Measurements from ENCODE around the gene NR2F1.

NR2F1 gene

GRCh38 chr5:93591323-93591945 lies 8.4 kb downstream of the NR2F1 start:
- no peak for DNase-seq (ENCODE audit: low read depth)

- no peak for DNase-seq (ENCODE audit: low read depth)
Measured at GRCh38 chr5:93592883-93593282, 9.9 kb downstream of the NR2F1 start.

- no peak for DNase-seq (ENCODE audit: low read depth)
Measured at GRCh38 chr5:93593476-93594131, 10.6 kb downstream of the NR2F1 start.

- no peak for DNase-seq (ENCODE audit: low read depth)
Measured at GRCh38 chr5:93594591-93595419, 11.8 kb downstream of the NR2F1 start.

- DNase-seq (ENCODE audit: low read depth), result no peak
Measured at GRCh38 chr5:93595420-93596147, 12.6 kb downstream of the NR2F1 start.

- DNase-seq (ENCODE audit: low read depth), result no peak
Measured at GRCh38 chr5:93596310-93596675, 13.3 kb downstream of the NR2F1 start.

GRCh38 chr5:93596676-93597490 lies 13.9 kb downstream of the NR2F1 start:
- DNase-seq (ENCODE audit: low read depth), result no peak

- DNase-seq (ENCODE audit: low read depth), result no peak
Measured at GRCh38 chr5:93598091-93599000, 15.3 kb downstream of the NR2F1 start.

- no peak for DNase-seq (ENCODE audit: low read depth)
Measured at GRCh38 chr5:93599001-93599379, 16.0 kb downstream of the NR2F1 start.

GRCh38 chr5:93599399-93600120 lies 16.5 kb downstream of the NR2F1 start:
- DNase-seq (ENCODE audit: low read depth), result no peak

GRCh38 chr5:93600409-93601070 lies 17.5 kb downstream of the NR2F1 start:
- no peak for DNase-seq (ENCODE audit: low read depth)

- DNase-seq (ENCODE audit: low read depth), result no peak
Measured at GRCh38 chr5:93601071-93601801, 18.2 kb downstream of the NR2F1 start.

- no peak for DNase-seq (ENCODE audit: low read depth)
Measured at GRCh38 chr5:93601802-93602155, 18.8 kb downstream of the NR2F1 start.

- DNase-seq (ENCODE audit: low read depth), result no peak
Measured at GRCh38 chr5:93602241-93603077, 19.4 kb downstream of the NR2F1 start.

- no peak for DNase-seq (ENCODE audit: low read depth)
Measured at GRCh38 chr5:93603078-93603792, 20.2 kb downstream of the NR2F1 start.

GRCh38 chr5:93603793-93604643 lies 21.0 kb downstream of the NR2F1 start:
- DNase-seq (ENCODE audit: low read depth), result no peak
